Measurements from ENCODE around the gene FADS1. TPM values are rescaled to one million over a fixed set of nuclear protein-coding genes. Genes with fewer than 3 reads are reported as not detected.
A peak's percentile ranks its signal among the peaks of the same experiment; 100 is the strongest.

FADS1 gene
- total and polyA plus RNA-seq, 2 of the 13 experiments (the other 11 are each of a cell fraction or from before 2014, with no cell fraction given) = 91.8 to 108 TPM

DNA sequence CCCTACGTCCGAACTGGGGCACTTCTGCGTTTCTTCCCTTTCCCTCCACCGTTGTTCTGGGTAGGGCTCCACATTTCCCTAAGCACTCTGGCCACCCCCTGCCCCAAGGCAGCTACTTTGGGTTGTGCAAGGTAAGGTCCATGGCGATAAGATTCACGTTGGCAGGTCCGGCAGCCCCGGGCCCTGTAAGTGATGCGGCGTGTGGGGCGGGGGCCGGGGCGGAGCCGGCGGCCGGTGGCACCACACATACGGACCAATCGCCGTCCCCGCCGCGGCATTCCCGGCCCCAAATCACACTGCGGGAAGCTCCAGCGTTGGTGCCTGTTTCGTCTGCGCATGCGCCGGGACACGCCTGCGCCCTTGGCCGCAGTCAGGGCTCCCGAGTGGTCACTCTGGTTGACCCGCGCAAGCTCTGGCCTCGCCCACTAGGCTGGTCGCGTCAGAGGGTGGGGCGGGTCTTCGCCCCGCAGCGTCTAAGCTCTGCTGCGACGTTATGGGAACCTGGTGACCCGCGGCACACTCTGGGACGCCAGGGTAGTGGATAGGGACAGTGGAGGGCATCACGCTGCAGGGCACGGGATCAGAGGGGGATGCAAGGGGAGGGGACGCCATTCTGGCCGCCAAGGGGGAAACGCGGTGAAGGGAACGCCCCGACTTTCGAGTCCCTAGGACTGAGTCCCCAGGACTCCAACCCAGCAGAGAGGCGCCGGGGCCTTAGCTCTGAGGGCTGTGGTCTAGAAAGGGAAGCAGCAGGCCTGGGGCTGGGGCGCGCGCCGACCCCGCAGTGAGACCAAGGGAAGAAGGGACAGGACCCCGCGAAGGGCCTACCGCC, 1.6 kb downstream of the FADS1 start (continued):
- TF ChIP-seq, protein P1, sequence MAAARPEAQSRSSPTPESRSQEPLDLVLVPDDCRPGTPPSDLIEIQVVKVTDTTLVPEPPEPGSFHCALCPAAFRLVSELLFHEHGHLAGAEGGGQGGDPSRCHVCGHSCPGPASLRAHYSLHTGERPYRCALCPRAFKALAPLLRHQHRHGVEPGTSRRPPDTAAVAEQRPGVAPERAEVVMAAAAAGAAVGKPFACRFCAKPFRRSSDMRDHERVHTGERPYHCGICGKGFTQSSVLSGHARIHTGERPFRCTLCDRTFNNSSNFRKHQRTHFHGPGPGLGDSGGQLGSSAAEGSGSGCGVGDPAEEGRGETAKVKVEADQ (CRISPR knock-in tag; IDR thresholded peaks at IDR 0.05; ENCODE audit: borderline replicate concordance) = no peak
- TF ChIP-seq ZNF224 (CRISPR knock-in tag; IDR thresholded peaks at IDR 0.05) = peak; percentile 94; the same call in 1 of the 2 replicates
- peak; percentile 23; the same call in 1 of the 2 replicates for TF ChIP-seq ZNF557 (CRISPR knock-in tag; IDR thresholded peaks at IDR 0.05)
- TF ChIP-seq ZNF260 (CRISPR knock-in tag; IDR thresholded peaks at IDR 0.05; ENCODE audit: borderline replicate concordance, low read depth) = no peak
- no peak; the same call in 1 of the 2 replicates for TF ChIP-seq BRD4 (CRISPR knock-in tag; IDR thresholded peaks at IDR 0.05)
- TF ChIP-seq, protein P2, sequence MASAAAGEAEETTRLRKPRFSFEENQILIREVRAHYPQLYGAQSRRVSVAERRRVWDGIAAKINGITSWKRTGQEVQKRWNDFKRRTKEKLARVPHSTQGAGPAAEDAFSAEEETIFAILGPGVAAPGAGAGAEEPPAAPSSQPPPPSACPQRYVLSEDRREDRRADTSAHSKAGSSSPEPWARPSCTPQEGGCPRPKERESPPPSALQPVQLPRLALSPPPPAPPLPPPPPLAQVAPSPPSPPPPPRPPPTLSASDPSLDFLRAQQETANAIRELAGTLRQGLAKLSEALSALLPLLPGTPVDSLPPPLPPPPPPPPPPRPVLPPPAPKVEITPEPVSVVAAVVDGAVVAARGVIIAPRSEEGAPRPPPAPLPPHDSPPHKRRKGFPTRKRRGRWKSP (CRISPR knock-in tag; IDR thresholded peaks at IDR 0.05) = peak; percentile 85
- no peak; the same call in 1 of the 2 replicates for TF ChIP-seq FOXC1 (CRISPR knock-in tag; IDR thresholded peaks at IDR 0.05; ENCODE audit: borderline replicate concordance)
- TF ChIP-seq, protein P3, sequence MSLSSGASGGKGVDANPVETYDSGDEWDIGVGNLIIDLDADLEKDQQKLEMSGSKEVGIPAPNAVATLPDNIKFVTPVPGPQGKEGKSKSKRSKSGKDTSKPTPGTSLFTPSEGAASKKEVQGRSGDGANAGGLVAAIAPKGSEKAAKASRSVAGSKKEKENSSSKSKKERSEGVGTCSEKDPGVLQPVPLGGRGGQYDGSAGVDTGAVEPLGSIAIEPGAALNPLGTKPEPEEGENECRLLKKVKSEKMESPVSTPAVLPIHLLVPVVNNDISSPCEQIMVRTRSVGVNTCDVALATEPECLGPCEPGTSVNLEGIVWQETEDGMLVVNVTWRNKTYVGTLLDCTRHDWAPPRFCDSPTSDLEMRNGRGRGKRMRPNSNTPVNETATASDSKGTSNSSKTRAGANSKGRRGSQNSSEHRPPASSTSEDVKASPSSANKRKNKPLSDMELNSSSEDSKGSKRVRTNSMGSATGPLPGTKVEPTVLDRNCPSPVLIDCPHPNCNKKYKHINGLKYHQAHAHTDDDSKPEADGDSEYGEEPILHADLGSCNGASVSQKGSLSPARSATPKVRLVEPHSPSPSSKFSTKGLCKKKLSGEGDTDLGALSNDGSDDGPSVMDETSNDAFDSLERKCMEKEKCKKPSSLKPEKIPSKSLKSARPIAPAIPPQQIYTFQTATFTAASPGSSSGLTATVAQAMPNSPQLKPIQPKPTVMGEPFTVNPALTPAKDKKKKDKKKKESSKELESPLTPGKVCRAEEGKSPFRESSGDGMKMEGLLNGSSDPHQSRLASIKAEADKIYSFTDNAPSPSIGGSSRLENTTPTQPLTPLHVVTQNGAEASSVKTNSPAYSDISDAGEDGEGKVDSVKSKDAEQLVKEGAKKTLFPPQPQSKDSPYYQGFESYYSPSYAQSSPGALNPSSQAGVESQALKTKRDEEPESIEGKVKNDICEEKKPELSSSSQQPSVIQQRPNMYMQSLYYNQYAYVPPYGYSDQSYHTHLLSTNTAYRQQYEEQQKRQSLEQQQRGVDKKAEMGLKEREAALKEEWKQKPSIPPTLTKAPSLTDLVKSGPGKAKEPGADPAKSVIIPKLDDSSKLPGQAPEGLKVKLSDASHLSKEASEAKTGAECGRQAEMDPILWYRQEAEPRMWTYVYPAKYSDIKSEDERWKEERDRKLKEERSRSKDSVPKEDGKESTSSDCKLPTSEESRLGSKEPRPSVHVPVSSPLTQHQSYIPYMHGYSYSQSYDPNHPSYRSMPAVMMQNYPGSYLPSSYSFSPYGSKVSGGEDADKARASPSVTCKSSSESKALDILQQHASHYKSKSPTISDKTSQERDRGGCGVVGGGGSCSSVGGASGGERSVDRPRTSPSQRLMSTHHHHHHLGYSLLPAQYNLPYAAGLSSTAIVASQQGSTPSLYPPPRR (CRISPR knock-in tag; IDR thresholded peaks at IDR 0.05; ENCODE audit: borderline replicate concordance) = no peak
- no peak; the same call in 1 of the 2 replicates for TF ChIP-seq ZNF333 (CRISPR knock-in tag; IDR thresholded peaks at IDR 0.05; ENCODE audit: borderline replicate concordance)
- TF ChIP-seq, protein P4, sequence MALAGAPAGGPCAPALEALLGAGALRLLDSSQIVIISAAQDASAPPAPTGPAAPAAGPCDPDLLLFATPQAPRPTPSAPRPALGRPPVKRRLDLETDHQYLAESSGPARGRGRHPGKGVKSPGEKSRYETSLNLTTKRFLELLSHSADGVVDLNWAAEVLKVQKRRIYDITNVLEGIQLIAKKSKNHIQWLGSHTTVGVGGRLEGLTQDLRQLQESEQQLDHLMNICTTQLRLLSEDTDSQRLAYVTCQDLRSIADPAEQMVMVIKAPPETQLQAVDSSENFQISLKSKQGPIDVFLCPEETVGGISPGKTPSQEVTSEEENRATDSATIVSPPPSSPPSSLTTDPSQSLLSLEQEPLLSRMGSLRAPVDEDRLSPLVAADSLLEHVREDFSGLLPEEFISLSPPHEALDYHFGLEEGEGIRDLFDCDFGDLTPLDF (CRISPR knock-in tag; IDR thresholded peaks at IDR 0.05) = peak; percentile 84
- 0 out of 2 replicates have a peak, but pooled peaks have one; percentile 7 for TF ChIP-seq BCL6 (CRISPR knock-in tag; IDR thresholded peaks at IDR 0.05)
- TF ChIP-seq SOX5 (CRISPR knock-in tag; IDR thresholded peaks at IDR 0.05; ENCODE audit: borderline replicate concordance) = no peak
- 0 out of 2 replicates have a peak, but pooled peaks have one; percentile 10 for TF ChIP-seq ZNF614 (CRISPR knock-in tag; IDR thresholded peaks at IDR 0.05; ENCODE audit: borderline replicate concordance)
- 0 out of 2 replicates have a peak, but pooled peaks have one; percentile 5 for TF ChIP-seq ZNF629 (CRISPR knock-in tag; conservative IDR thresholded peaks at IDR 0.05)
- TF ChIP-seq, protein P5, sequence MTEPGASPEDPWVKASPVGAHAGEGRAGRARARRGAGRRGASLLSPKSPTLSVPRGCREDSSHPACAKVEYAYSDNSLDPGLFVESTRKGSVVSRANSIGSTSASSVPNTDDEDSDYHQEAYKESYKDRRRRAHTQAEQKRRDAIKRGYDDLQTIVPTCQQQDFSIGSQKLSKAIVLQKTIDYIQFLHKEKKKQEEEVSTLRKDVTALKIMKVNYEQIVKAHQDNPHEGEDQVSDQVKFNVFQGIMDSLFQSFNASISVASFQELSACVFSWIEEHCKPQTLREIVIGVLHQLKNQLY (CRISPR knock-in tag; IDR thresholded peaks at IDR 0.05) = no peak
- peak; percentile 18; the same call in 1 of the 2 replicates for TF ChIP-seq DNMT1 (CRISPR knock-in tag; IDR thresholded peaks at IDR 0.05)
- TF ChIP-seq, protein P6, sequence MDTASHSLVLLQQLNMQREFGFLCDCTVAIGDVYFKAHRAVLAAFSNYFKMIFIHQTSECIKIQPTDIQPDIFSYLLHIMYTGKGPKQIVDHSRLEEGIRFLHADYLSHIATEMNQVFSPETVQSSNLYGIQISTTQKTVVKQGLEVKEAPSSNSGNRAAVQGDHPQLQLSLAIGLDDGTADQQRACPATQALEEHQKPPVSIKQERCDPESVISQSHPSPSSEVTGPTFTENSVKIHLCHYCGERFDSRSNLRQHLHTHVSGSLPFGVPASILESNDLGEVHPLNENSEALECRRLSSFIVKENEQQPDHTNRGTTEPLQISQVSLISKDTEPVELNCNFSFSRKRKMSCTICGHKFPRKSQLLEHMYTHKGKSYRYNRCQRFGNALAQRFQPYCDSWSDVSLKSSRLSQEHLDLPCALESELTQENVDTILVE (CRISPR knock-in tag; IDR thresholded peaks at IDR 0.05) = no peak
- no peak for TF ChIP-seq ZNF24 (IDR thresholded peaks at IDR 0.05)
- no peak for TF ChIP-seq ZC3H4 (CRISPR knock-in tag; IDR thresholded peaks at IDR 0.05; ENCODE audit: borderline replicate concordance)

Data from HepG2 (cell line).